Gastrocnemius medialis (tissue), 4 donors: ENCODE data around the gene DPP7. TPM values are rescaled to one million over a fixed set of nuclear protein-coding genes. Genes with fewer than 3 reads are reported as not detected.

ENCODE experiments used
- ATAC-seq, 2 donors: fragments of 150-250 bp; one replicate each; pipeline ENCODE4 v1.9.1; 2016
- DNase-seq, 2 donors: peaks; one replicate each; pipeline ENCODE4 v3.0.0-alpha.2; 2019
- H3K27ac ChIP-seq, 4 donors: fragments of 200-600 bp; sonication (generic); 1 replicate in 1 of 4; 2 replicates in 3 of 4; pipeline ENCODE4 v1.5.1; 2016 to 2018; ENCODE audit warnings: mild to moderate bottlenecking in 2 of 4, moderate library complexity in 1 of 4
- H3K27me3 ChIP-seq, 3 donors: fragments of 200-600 bp; sonication (generic) in 2 of 3; 1 replicate in 1 of 3; 2 replicates in 2 of 3; pipeline versions ENCODE4 v1.5.1 to v1.6.0; 2016 to 2019; ENCODE audit warnings: mild to moderate bottlenecking in 1 of 3, moderate library complexity in 1 of 3
- H3K36me3 ChIP-seq, 2 donors: fragments of 200-600 bp; sonication (generic) in 1 of 2; one replicate each; pipeline ENCODE4 v1.5.1; 2017 to 2018
- H3K4me1 ChIP-seq, 2 donors: fragments of 200-600 bp; sonication (generic) in 1 of 2; one replicate each; pipeline ENCODE4 v1.5.1; 2016 to 2017; ENCODE audit warnings: mild to moderate bottlenecking in 2 of 2
- H3K4me3 ChIP-seq, 4 donors: fragments of 200-600 bp; sonication (generic) in 3 of 4; 1 replicate in 1 of 4; 2 replicates in 3 of 4; pipeline ENCODE4 v1.5.1; 2016 to 2019; ENCODE audit warnings: mild to moderate bottlenecking in 2 of 4
- H3K9me3 ChIP-seq, 3 donors: fragments of 200-600 bp; sonication (generic) in 2 of 3; 1 replicate in 1 of 3; 2 replicates in 2 of 3; pipeline ENCODE4 v1.5.1; 2016 to 2019
- CTCF ChIP-seq, 5 experiments: fragments of 450-650 bp in 3 of 5; fragments of 200-600 bp in 2 of 5; sonication (generic) in 2 of 5; IDR thresholded peaks in 4 of 5; conservative IDR thresholded peaks in 1 of 5; 1 replicate in 4 of 5; 2 replicates in 1 of 5; pipeline ENCODE4 v1.5.1; 2016 to 2019; ENCODE audit warnings: antibody characterized with exemption in 5 of 5, mild to moderate bottlenecking in 3 of 5, moderate library complexity in 3 of 5
- POLR2A ChIP-seq, 2 donors: fragments of 450-650 bp; IDR thresholded peaks; one replicate each; pipeline ENCODE4 v1.6.1; 2017; ENCODE audit warnings: antibody characterized with exemption in 2 of 2, mild to moderate bottlenecking in 2 of 2, moderate library complexity in 2 of 2
- in situ Hi-C, 4 donors: fragments of 200-750 bp; cut with MboI; loops; one replicate each; pipeline versions ENCODE4 v1.15.0 to v1.8.0; 2017; ENCODE audit warnings: low sequenced_read_pairs in 4 of 4
- intact Hi-C: fragments of 100-400 bp; cut with DNase I; formaldehyde crosslinking; loops from one replicate; pipeline ENCODE4 v1.15.1; 2023; ENCODE audit warnings: low total_unique reads
- total RNA-seq, 4 donors: library from RNA; depleted of rRNA; stranded (reverse); fragments of >200 nt; gene quantifications; one replicate each; pipeline versions ENCODE4 v1.1.0 to v1.2.3, GENCODE V29; 2016

DPP7 gene
- total RNA-seq, 4 donors from 2014 or later, result 36.9 to 63.1 (median 55.9) TPM

- TF ChIP-seq CTCF (IDR thresholded peaks at IDR 0.05 in 4 of 5, conservative IDR thresholded peaks at IDR 0.05 in 1 of 5) (no peak), POLR2A (IDR thresholded peaks at IDR 0.05) (no peak)
- Histone ChIP-seq H3K4me1 (peaks cover 0 to 12% of the 10 kb centered on the region in 2 donors), H3K4me3 (peak overlapping the region; percentile 51 to 64 (median 56)), H3K27me3 (peaks cover 0 to 3% (median 0%) of the 10 kb centered on the region in 3 donors), H3K27ac (peak overlapping the region; percentile 51 to 55 (median 54)), H3K36me3 (no peaks in the 10 kb centered on the region), H3K9me3 (no peaks in the 10 kb centered on the region)
- in situ Hi-C loops (no loop called here), intact Hi-C loops (no loop called here)
- no peak for DNase-seq
- ATAC-seq, result no peak
These were observed 37.9 kb downstream of the DPP7 start for GRCh38 chr9:137076636-137077009.

DNA sequence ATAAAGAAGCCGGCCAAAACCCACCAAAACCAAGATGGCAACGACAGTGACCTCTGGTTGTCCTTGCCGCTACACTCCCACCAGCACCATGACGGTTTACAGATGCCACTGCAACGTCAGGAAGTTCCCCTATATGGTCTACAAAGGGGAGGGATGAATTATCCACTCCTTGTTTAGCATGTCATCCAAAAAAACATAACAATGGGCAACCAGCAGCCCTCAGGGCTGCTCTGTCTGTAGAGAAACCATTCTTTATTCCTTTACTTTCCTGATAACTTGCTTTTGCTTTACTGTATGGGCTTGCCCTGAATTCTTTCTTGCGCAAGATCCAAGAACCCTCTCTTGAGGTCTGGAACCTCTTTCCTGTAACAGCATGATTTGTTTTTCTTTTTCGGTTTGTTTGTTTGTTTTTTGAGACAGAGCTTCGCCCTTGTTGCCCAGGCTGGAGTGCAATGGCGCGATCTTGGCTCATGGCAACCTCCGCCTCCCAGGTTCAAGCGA is 39.2 kb downstream of the DPP7 start:
- Histone ChIP-seq H3K36me3 (no peaks in the 10 kb centered on the region), H3K27me3 (peaks cover 0 to 3% (median 0%) of the 10 kb centered on the region in 3 donors), H3K27ac (no peak overlapping the region), H3K4me3 (no peak overlapping the region), H3K9me3 (no peaks in the 10 kb centered on the region), H3K4me1 (peaks cover 9 to 20% of the 10 kb centered on the region in 2 donors)
- ATAC-seq, result no peak
- no peak for TF ChIP-seq POLR2A (IDR thresholded peaks at IDR 0.05)
- no peak for TF ChIP-seq CTCF (IDR thresholded peaks at IDR 0.05 in 4 of 5, conservative IDR thresholded peaks at IDR 0.05 in 1 of 5)
- in situ Hi-C loops (no loop called here), intact Hi-C loops (no loop called here)
- DNase-seq, result no peak

DNA sequence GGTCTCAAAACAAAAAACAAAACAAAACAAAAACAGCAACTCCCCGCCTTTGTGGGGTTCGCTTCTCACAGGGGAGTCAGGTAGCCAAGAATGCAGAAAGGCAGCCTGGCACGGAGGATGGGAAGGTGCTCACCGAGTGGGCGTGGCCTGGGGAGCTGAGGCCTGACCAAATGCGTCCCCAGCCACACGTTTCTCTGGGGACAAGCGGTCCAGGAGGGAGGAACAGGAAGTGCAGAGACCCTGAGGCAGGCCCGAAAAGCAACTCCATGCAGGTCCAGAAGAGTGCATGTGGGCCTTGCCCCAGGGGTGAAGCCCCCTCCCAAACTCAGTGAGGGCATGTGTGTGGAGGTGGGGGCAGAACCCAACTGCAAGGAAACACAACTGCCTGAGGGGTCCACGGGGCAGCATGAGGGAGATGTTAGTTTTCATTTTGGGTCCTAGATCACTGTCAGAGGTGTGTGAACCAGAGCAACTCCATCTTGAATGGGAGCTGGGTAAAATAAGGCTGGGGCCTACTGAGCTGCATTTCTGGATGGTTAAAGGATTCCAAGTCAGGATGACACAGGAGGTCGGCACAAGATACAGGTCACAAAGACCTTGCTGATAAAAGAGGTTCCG is 39.8 kb downstream of the DPP7 start:
- no peak for ATAC-seq
- peaks cover 9 to 20% of the 10 kb centered on the region in 2 donors for H3K4me1 ChIP-seq
- no peaks in the 10 kb centered on the region for H3K9me3 ChIP-seq
- intact Hi-C loops, result no loop called here
- in situ Hi-C loops, result no loop called here
- H3K4me3 ChIP-seq, result no peak overlapping the region
- TF ChIP-seq POLR2A (IDR thresholded peaks at IDR 0.05) (no peak), CTCF (IDR thresholded peaks at IDR 0.05 in 4 of 5, conservative IDR thresholded peaks at IDR 0.05 in 1 of 5) (no peak)
- no peak overlapping the region for H3K27ac ChIP-seq
- peaks cover 0 to 3% (median 0%) of the 10 kb centered on the region in 3 donors for H3K27me3 ChIP-seq
- DNase-seq, result no peak
- no peaks in the 10 kb centered on the region for H3K36me3 ChIP-seq

DNA sequence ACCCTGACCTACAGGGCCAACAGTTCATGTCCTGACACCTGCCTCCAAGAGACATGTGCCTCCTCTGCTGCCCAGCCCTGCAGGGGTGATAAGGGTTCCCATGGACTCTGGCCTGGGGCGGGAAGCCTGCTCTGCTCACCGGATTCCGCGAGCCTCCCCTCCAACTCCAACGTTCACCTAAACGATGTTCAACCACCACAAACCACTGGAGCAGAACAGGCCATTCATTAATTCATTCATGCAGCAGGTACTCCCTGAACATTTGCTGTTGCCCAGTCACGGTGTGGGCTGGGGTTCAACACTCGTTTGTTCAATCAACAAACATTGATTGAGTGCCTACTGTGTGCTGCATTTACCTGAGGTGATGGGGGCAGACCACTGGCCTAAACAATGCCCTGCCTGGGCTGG is 40.5 kb downstream of the DPP7 start:
- H3K27me3 ChIP-seq, result peaks cover 3 to 7% (median 5%) of the 10 kb centered on the region in 3 donors
- in situ Hi-C loops, result no loop called here
- peaks cover 9 to 20% of the 10 kb centered on the region in 2 donors for H3K4me1 ChIP-seq

More for the DNA sequence above, 40.5 kb downstream of the DPP7 start:
- Histone ChIP-seq H3K4me3 (no peak overlapping the region), H3K36me3 (no peaks in the 10 kb centered on the region), H3K9me3 (no peaks in the 10 kb centered on the region), H3K27ac (no peak overlapping the region)
- DNase-seq (no peak), ATAC-seq (no peak)
- TF ChIP-seq POLR2A (IDR thresholded peaks at IDR 0.05) (no peak), CTCF (IDR thresholded peaks at IDR 0.05 in 4 of 5, conservative IDR thresholded peaks at IDR 0.05 in 1 of 5) (no peak)
- intact Hi-C loops, result no loop called here
